ENCODE measurements around the gene BRICD5. TPM values are rescaled to one million over a fixed set of nuclear protein-coding genes. Genes with fewer than 3 reads are reported as not detected.
A peak's percentile ranks its signal among the peaks of the same experiment; 100 is the strongest.
"Not testable (repeated sequence)": the region's sequence is repeated elsewhere in the genome, so short reads cannot be mapped to it uniquely, and the experiment has no call there.

BRICD5 gene
- polyA plus RNA-seq, 5 donors, result 2.6 to 9.0 (median 5.8) TPM

DNA sequence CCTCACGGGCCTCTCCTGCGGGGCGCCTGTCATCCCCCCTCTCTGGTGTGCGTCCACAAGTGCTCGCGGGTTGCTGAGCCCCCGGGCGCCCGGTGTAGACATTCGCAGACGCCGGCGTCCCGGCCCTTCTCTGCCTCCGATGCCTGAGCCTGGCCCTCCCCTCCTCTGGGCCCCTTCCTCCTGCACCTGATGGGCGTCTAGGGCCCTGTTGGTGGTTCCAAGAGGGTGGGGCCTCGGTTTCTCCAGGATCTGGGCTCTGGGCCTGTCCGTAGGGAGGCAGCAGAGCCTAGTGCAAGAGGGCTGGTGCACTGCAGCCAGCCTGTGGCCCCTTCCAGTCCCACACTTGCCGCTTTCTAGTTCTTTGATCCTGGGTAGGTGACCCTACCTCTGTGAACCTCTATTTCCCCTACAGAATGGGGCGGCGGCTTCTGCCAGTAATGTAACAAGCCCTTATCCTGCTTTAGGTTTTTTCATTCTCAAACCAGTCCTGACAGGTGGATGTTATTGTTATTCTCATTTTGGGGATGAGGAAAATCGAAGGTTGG lies 13.4 kb upstream of the BRICD5 start:
- no peak for DNase-seq

DNA sequence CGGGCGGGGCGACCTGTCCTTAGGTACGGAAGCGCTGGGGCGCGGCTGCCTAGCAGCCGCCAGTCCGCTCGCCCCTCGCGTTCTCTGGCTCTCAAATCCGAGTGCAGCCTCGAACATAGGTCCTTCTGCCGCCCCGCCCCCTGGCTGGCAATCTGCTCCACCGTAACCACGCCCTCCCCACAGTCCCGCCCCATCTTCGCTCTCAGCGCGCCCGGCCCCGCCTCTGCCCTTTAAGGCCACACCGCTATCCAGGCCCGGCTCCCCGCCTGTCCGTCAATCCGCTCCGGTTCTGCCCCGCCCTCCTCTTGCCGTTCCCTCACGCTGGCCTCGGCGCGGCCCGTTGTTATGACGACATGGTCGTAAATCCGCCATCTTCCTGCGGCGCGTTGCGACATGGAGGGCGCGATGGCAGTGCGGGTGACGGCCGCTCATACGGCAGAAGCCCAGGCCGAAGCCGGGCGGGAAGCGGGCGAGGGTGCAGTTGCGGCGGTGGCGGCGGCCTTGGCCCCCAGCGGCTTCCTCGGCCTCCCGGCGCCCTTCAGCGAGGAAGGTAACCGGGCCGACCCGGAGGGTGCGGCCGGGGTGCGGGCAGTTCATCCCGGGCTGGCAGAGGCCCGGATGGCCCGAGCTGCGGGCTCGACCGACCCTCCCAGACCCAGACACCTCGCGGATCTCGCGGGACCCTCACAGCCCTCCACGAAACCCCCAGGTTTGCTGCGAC lies 12.7 kb upstream of the BRICD5 start, which contains the start of gene E4F1:
Gene E4F1, plus strand, starts transcription at position 371 of the 721 bp plus-strand sequence. Its CDS starts 23 bp downstream, at position 394.
- DNase-seq, result peak; percentile 98 to 99

DNA sequence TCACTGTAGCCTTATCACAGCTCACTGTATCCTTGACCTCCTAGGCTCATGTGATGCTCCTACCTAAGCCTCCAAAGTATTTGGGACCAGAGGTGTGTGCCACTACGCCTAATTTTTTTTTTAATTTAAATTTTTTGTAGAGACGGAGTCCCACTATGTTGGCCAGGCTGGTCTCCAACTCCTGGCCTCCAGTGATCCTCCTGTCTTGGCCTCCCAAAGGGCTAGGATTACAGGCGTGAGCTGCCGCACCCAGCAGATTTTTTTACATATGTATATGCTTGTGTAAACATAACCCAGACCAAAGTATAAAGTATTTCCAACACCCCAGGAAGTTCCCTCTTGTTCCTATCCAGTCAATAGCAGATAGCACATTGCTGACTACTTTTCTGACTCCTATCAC lies 5.7 kb upstream of the BRICD5 start:
- DNase-seq, result no peak

- no peak for DNase-seq
Observed at GRCh38 chr16:2214719-2214968, 4.0 kb upstream of the BRICD5 start, which contains the start of gene PGP. PGP (minus strand) TSS chr16:2214840; CDS start chr16:2214777, 63 bp downstream.

DNA sequence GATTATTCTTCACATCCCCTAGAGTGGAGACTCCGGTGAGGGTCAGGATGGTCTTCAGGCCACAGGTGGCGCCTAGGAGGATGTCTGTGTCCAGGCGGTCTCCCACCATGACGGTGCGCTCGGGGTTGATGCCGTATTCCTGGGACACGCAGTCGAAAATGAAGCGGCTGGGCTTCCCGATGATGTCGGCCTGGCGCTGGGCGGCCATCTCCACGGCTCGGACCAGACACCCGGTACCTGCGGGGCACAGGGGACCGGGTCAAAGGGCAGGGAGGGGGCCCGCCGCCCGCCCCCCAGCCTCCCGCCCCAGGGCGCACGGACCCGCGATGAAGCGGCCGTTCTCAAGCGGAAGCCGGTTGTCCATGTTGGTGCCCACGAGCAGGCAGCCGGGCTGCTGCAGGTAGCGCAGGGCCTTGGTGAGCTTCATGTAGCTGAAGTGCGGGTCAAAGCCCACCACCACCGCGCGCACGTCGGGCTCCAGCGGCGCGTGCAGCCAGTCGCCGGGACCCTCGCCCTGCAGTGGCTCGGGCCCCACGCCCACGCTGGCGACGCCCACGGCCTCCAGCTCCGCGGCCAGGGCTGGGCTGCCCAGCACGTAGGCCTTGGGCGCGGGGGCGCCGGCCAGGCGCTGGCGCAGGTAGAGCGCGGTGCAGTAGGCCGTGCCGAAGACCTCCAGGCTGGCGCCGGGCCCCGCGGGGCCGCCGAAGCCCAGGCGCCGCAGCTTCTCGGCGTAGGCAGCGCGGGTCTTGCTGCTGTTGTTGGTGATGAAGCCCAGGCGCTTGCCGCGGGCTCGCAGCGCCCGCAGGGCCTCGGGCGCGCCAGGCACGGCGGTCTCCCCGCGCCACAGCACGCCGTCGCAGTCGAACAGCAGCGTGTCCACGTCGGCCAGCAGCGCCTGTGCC lies 3.4 kb upstream of the BRICD5 start:
- no peak for DNase-seq

DNA sequence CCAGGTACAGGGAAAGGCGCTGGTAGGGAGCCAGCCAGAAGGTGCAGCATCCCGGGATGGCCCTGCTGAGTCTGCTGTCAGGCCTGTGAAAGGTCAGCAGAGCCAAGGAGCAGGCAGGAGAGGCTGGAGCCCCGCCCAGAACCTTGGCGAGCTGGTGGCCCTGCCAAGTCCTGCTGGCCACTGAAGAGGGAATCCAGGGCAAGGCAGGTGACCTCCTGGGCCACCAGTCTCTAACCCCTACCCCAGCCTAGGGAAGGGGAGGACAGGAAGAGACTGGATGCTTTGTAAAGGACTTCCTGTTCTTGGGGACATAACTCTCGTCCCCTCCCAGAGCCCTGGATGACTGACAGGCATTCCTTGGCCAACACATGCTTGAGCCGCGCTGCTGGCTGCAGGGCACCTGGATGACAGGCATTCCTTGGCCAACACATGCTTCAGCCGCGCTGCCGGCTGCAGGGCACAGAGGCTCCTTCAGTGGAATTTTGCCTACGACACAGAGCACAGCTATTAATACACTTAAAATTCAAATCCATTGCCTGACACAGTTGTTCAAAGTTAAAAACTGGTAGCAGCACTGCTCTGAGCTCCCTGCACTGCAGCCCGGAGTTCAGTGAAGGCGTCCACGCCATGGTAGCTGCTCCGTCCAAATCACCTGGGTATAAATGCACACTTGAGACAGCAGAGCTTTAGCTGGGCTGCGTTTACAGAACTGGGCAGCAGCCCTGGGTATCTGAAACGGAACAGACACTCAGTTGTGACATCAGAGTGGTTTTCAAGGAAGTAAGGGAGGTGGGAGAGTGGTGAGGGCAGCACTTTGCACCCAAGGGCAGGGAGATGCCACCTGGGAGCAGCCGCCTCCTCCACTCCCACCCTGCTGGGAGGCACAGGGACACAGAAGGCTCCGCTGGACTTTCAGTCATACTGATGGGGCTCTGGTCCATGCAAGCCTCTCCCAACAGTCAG lies 2.0 kb upstream of the BRICD5 start:
- DNase-seq, result no peak

- DNase-seq, result no peak
Observed at GRCh38 chr16:2211923-2212347, 1.3 kb upstream of the BRICD5 start.

GRCh38 chr16:2210009-2210332 lies 692 bp downstream of the BRICD5 start:
- no peak for DNase-seq

DNA sequence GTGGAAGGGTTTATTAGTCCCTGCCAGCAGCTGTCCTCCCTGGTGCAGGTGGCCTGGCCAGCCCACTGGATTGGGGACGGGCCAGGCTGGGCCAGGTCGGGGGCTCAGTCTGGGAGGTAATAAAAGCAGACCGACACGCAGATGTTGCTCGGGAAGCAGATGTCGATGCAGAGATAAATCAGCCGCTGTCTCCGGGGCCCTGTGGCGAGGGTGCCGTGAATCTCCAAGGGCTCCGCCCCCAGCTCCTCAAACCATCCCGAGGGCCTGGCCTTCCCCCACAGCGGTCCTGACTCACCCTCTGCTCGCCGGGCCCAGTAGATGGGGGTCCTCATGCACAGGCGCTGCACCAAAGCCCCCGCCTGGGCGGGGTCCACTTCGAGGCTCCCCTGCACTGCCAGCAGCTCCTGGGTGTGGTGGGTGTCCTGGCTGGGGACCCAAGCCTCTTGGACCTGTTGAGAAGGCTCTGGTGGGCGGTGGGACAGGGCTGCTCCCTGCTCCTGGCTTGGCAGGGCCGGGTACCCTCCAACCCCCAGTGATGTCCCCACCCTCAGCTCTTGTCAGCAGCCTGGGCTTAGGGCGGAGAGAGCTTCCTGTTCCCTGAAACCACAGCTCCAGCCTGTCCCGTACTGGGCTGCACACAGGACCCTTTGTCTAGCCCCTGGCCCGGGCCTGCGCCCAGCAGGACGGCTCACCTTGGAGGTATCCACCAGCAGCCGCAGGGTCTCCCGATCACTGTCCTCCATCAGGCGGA lies 1.2 kb downstream of the BRICD5 start:
- DNase-seq, result no peak

- DNase-seq, result no peak
Observed at GRCh38 chr16:2208772-2209171, 1.9 kb downstream of the BRICD5 start.

DNA sequence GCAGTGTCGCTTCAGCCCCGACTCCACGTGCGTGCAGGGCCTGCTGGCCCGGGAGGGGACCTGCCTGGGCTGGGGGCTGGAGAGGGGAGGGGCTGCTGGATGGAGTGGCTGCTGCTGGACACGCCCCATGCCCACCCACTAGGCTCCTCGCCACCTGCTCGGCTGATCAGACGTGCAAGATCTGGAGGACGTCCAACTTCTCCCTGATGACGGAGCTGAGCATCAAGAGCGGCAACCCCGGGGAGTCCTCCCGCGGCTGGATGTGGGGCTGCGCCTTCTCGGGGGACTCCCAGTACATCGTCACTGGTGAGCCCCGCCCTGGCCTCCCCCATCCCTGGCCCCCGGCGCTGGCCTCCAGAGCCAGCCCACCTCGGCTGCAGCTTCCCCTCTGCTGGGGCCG lies 2.4 kb downstream of the BRICD5 start:
- no peak for DNase-seq

GRCh38 chr16:2207872-2208271 lies 2.8 kb downstream of the BRICD5 start:
- no peak for DNase-seq

GRCh38 chr16:2206780-2207433 lies 3.8 kb downstream of the BRICD5 start:
- DNase-seq, result no peak

GRCh38 chr16:2206420-2206779 lies 4.3 kb downstream of the BRICD5 start:
- DNase-seq, result no peak

DNA sequence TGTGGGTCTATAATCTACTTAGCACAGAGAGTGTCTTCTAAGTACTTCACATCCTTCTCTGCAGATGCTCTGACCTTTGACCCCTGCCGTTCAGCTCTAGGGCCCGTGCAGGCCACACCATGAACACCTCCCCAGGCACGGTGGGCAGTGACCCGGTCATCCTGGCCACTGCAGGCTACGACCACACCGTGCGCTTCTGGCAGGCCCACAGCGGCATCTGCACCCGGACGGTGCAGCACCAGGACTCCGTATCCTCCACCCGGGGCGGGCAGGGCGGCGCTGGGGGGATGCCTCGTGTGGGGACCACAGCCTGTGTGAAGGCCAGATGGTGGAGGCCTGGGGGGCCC lies 4.7 kb downstream of the BRICD5 start:
- no peak for DNase-seq

DNA sequence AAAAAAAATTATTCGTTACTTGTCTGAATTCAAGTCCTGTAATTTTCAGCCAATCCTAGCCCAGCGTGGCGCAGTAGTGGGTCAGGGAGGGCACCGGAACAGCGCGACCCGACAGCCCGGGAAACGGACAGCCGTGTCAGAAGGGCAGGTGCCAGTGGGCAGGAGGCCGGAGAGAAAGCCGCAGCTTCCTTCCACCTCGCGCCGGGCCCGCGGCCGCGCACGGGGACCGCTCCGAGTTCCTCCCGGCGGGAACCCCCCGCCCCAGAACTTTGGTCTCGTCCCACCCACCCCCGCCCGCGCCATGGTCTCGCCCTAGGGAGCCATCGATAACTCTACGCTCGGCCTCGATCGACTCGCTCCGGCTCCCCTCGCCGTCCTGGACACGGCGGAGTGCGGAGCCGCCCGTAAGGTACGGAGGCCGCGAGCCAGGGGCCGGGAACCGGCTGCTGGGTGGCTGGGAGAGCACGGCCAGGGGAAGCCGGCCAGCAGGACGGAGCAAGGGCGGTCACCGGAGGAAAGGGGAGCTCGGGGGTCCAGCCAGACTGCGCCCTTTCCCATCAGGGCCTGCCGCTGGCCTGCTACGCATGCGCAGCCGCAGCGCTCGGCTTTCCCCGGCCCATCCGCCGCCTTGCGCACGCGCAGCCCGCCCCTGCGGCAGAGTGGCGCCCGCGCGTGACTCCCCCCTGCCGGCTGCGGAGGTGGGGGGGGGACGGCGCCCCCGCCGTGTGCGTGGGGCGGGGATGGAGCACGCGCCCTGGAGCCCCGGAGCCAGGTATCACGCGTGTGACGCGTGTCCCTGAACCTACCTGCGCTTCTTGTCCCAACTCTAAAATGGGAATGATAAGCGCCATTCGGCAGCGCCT lies 5.3 kb downstream of the BRICD5 start, which contains the start of gene MLST8:
Gene MLST8, plus strand, starts transcription at position 351 of the 863 bp plus-strand sequence. CDS start 632 bp downstream, outside the sequence.
- peak; percentile 93 to 96 for DNase-seq

- no peak for DNase-seq
Observed at GRCh38 chr16:2204416-2205103, 6.1 kb downstream of the BRICD5 start.

- DNase-seq, result not testable (repeated sequence)
Observed at GRCh38 chr16:2203119-2203688, 7.5 kb downstream of the BRICD5 start.

Measured in right lung (tissue), 5 donors.